Measurements from ENCODE around the gene ALDOC. TPM values are rescaled to one million over a fixed set of nuclear protein-coding genes. Genes with fewer than 3 reads are reported as not detected.
A peak's percentile ranks its signal among the peaks of the same experiment; 100 is the strongest.

ALDOC gene
- total RNA-seq, 2 experiments from 2014 or later: 46.2 to 62.4 TPM

DNA sequence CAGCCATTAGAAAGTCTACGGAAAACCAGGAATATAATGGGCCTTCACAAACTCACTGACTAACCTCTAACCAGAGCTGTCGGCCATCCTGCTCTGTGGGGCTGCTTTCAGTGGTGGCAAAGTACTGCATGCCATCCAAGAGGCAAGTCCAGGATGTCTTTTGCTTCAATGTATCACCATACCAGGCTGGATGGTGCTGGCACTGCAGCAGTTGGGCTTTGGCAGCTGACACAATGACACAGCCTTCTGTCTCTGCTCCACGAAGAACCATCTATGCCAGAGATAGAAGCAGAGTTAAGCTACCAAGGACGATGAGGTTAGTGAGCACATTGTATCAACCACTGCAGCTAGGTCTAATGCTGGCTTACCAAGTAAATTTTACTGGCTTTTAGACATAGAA lies 47.0 kb upstream of the ALDOC start:
- intact Hi-C loops (cut with micrococcal nuclease; ENCODE audit: unreplicated experiment): loop anchor here (10.0 kb wide), 1 partner anchor 61 kb away; no protein-coding TSS in a partner anchor
- Histone ChIP-seq H3K9me3 (ENCODE audit: low read length) (no peaks in the 10 kb centered on the region), H3K4me3 (ENCODE audit: low read depth, low read length, poor library complexity, severe bottlenecking) (no peak overlapping the region), H4K20me1 (ENCODE audit: insufficient read depth, low read length) (no peaks in the 10 kb centered on the region), H3K36me3 (ENCODE audit: insufficient read depth, low read length) (peaks cover 97% of the 10 kb centered on the region), H3K27ac (ENCODE audit: low read depth, low read length, poor library complexity, severe bottlenecking) (peak overlapping the region; percentile 42), H3K79me2 (ENCODE audit: insufficient read depth, low read depth, low read length) (no peaks in the 10 kb centered on the region), H3K9me2 (ENCODE audit: insufficient read depth, low read length) (no peaks in the 10 kb centered on the region), H2AFZ (ENCODE audit: low read length) (no peak overlapping the region), H3K4me1 (ENCODE audit: insufficient read depth, low read length, poor library complexity, severe bottlenecking) (peaks cover 13% of the 10 kb centered on the region), H3K4me2 (ENCODE audit: low read length) (0 out of 2 replicates have a peak overlapping the region, but pooled peaks have one; percentile 15)
- DNase-seq (ENCODE audit: low spot score): no peak
- no TSS peak for BruUV-seq (replicated peaks)
- TF ChIP-seq EZH2phosphoT487 (IDR thresholded peaks at IDR 0.05; ENCODE audit: borderline replicate concordance, low read depth, low read length): no peak
- TF ChIP-seq, protein P1, sequence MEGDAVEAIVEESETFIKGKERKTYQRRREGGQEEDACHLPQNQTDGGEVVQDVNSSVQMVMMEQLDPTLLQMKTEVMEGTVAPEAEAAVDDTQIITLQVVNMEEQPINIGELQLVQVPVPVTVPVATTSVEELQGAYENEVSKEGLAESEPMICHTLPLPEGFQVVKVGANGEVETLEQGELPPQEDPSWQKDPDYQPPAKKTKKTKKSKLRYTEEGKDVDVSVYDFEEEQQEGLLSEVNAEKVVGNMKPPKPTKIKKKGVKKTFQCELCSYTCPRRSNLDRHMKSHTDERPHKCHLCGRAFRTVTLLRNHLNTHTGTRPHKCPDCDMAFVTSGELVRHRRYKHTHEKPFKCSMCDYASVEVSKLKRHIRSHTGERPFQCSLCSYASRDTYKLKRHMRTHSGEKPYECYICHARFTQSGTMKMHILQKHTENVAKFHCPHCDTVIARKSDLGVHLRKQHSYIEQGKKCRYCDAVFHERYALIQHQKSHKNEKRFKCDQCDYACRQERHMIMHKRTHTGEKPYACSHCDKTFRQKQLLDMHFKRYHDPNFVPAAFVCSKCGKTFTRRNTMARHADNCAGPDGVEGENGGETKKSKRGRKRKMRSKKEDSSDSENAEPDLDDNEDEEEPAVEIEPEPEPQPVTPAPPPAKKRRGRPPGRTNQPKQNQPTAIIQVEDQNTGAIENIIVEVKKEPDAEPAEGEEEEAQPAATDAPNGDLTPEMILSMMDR (conservative IDR thresholded peaks at IDR 0.05; ENCODE audit: low read length): no peak
- CTCF ChIA-PET (ENCODE audit: unreplicated experiment): no interaction called here
- POLR2A ChIA-PET: no interaction called here

- TF ChIP-seq, protein P1 (conservative IDR thresholded peaks at IDR 0.05; ENCODE audit: low read length): no peak
- TF ChIP-seq EZH2phosphoT487 (IDR thresholded peaks at IDR 0.05; ENCODE audit: borderline replicate concordance, low read depth, low read length): no peak
- BruUV-seq (replicated peaks): no TSS peak
- H3K36me3 ChIP-seq (ENCODE audit: insufficient read depth, low read length): peaks cover 97% of the 10 kb centered on the region
- no peak overlapping the region for H3K4me3 ChIP-seq (ENCODE audit: low read depth, low read length, poor library complexity, severe bottlenecking)
- no peaks in the 10 kb centered on the region for H3K9me3 ChIP-seq (ENCODE audit: low read length)
- no peak overlapping the region for H3K4me2 ChIP-seq (ENCODE audit: low read length)
- H3K4me1 ChIP-seq (ENCODE audit: insufficient read depth, low read length, poor library complexity, severe bottlenecking): peaks cover 13% of the 10 kb centered on the region
- H3K9me2 ChIP-seq (ENCODE audit: insufficient read depth, low read length): no peaks in the 10 kb centered on the region
- CTCF ChIA-PET (ENCODE audit: unreplicated experiment): no interaction called here
- no peak for DNase-seq (ENCODE audit: low spot score)
- H4K20me1 ChIP-seq (ENCODE audit: insufficient read depth, low read length): no peaks in the 10 kb centered on the region
- no peak overlapping the region for H2AFZ ChIP-seq (ENCODE audit: low read length)
- no peaks in the 10 kb centered on the region for H3K79me2 ChIP-seq (ENCODE audit: insufficient read depth, low read depth, low read length)
- POLR2A ChIA-PET: no interaction called here
- no peak overlapping the region for H3K27ac ChIP-seq (ENCODE audit: low read depth, low read length, poor library complexity, severe bottlenecking)
- intact Hi-C loops (cut with micrococcal nuclease; ENCODE audit: unreplicated experiment): loop anchor here (10.0 kb wide), 1 partner anchor 63 kb away; no protein-coding TSS in a partner anchor
These were observed 45.5 kb upstream of the ALDOC start for GRCh38 chr17:28622186-28622585.

DNA sequence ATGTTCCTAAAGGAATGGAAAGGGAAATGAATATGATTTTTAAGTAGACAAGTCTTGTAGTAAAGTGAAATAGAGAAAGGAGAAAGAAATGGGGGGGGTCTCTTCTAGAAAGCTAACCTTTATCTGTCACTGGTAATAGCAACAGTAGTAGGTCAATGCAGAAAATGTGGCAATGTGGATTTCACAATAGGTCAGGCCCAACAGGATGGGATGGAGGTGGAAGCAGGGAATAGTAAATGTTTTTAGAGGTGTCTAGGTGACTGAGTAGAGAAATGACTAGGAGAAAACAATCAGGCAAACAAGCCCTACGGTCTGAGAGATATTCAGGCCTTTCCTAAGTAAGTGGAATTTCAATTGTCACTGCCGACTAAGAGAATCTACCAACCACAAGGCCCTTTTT lies 43.3 kb upstream of the ALDOC start:
- DNase-seq (ENCODE audit: low spot score): no peak
- ChIA-PET CTCF (ENCODE audit: unreplicated experiment) (interaction anchor here (1.1 kb wide), 1 partner anchor 24 kb away, joined by 3 read pairs; no protein-coding TSS in a partner anchor), POLR2A (interaction anchor here (0.7 to 1.7 kb wide), 3 partner anchors 22 to 144 kb away, joined by 3 to 7 read pairs (median 4); partner anchors contain the start of genes SDF2 and SUPT6H)
- H3K9me3 ChIP-seq (ENCODE audit: low read length): no peaks in the 10 kb centered on the region
- H3K79me2 ChIP-seq (ENCODE audit: insufficient read depth, low read depth, low read length): no peaks in the 10 kb centered on the region
- H2AFZ ChIP-seq (ENCODE audit: low read length): no peak overlapping the region
- H4K20me1 ChIP-seq (ENCODE audit: insufficient read depth, low read length): no peaks in the 10 kb centered on the region
- peaks cover 99% of the 10 kb centered on the region for H3K36me3 ChIP-seq (ENCODE audit: insufficient read depth, low read length)
- TF ChIP-seq, protein P1 (conservative IDR thresholded peaks at IDR 0.05; ENCODE audit: low read length): no peak
- TF ChIP-seq EZH2phosphoT487 (IDR thresholded peaks at IDR 0.05; ENCODE audit: borderline replicate concordance, low read depth, low read length): no peak
- H3K4me2 ChIP-seq (ENCODE audit: low read length): no peak overlapping the region
- H3K9me2 ChIP-seq (ENCODE audit: insufficient read depth, low read length): no peaks in the 10 kb centered on the region
- H3K4me1 ChIP-seq (ENCODE audit: insufficient read depth, low read length, poor library complexity, severe bottlenecking): peaks cover 22% of the 10 kb centered on the region
- intact Hi-C loops (cut with micrococcal nuclease; ENCODE audit: unreplicated experiment): loop anchor here (10.0 kb wide), 1 partner anchor 65 kb away; no protein-coding TSS in a partner anchor
- no peak overlapping the region for H3K4me3 ChIP-seq (ENCODE audit: low read depth, low read length, poor library complexity, severe bottlenecking)
- no peak overlapping the region for H3K27ac ChIP-seq (ENCODE audit: low read depth, low read length, poor library complexity, severe bottlenecking)
- no TSS peak for BruUV-seq (replicated peaks)

Measured in OCI-LY7 (cell line).